ENCODE measurements around the gene MSMO1. TPM values are rescaled to one million over a fixed set of nuclear protein-coding genes. Genes with fewer than 3 reads are reported as not detected.

The MSMO1 gene
- polyA plus RNA-seq, 1 of the 3 experiments (the other 2 are of a cell fraction): 13.2 TPM

- Histone ChIP-seq H3K9me3 (no peaks in the 10 kb centered on the region), H3K4me2 (peak overlapping the region; percentile 89), H3K9ac (no peak overlapping the region), H3K79me2 (ENCODE audit: insufficient read depth) (no peaks in the 10 kb centered on the region), H3K27me3 (ENCODE audit: insufficient read depth) (no peaks in the 10 kb centered on the region; the same call in 1 of the 2 replicates), H2AFZ (ENCODE audit: low read depth) (peak overlapping the region; percentile 74; the same call in 1 of the 2 replicates), H3K9me2 (no peaks in the 10 kb centered on the region), H3F3A (replicated peaks; ENCODE audit: insufficient read depth) (no peaks in the 10 kb centered on the region), H4K20me1 (ENCODE audit: insufficient read depth) (no peaks in the 10 kb centered on the region), H3K4me1 (ENCODE audit: control insufficient read depth in 1 of 2, insufficient read depth in 2 of 2, low read depth in 1 of 2, low read length in 1 of 2) (peaks cover 0 to 10% of the 10 kb centered on the region in 2 experiments; a peak in 2 of 4 replicates), H3K4me3 (ENCODE audit: low read depth in 2 of 2, low read length in 1 of 2) (peak overlapping the region; percentile 63 to 72), H3K27ac (ENCODE audit: low read depth in 2 of 2, low read length in 1 of 2) (peak overlapping the region in 1 of 2 experiments; percentile 86; a peak in 2 of 4 replicates), H3K36me3 (replicated peaks in 1 of 2; ENCODE audit: control insufficient read depth in 1 of 2, insufficient read depth in 2 of 2, low read length in 1 of 2) (no peaks in the 10 kb centered on the region)
- ChIA-PET CTCF (interaction anchor here (0.9 to 5.7 kb wide), 17 partner anchors 10 to 265 kb away, joined by 3 to 32 read pairs (median 4); partner anchors contain the start of gene TMEM192), POLR2A (interaction anchor here (1.0 kb wide), 3 partner anchors 35 to 140 kb away, joined by 3 to 6 read pairs (median 3); partner anchors contain the start of gene MSMO1)
- DNase-seq: no peak
- no peak for TF ChIP-seq FOXJ3 (CRISPR knock-in tag; IDR thresholded peaks at IDR 0.05)
- no peak for TF ChIP-seq EZH2phosphoT487 (IDR thresholded peaks at IDR 0.05; ENCODE audit: borderline replicate concordance, low read depth)
- TF ChIP-seq GATA2 (CRISPR knock-in tag; IDR thresholded peaks at IDR 0.05): no peak
- no peak for TF ChIP-seq FOXM1 (IDR thresholded peaks at IDR 0.05; ENCODE audit: low read depth)
- no peak for TF ChIP-seq MAX (IDR thresholded peaks at IDR 0.05; ENCODE audit: low read depth)
- TF ChIP-seq EP300 (IDR thresholded peaks at IDR 0.05; ENCODE audit: borderline replicate concordance in 1 of 2, low read depth in 1 of 2, low read length in 1 of 2): no peak
- TF ChIP-seq MEF2A (IDR thresholded peaks at IDR 0.05; ENCODE audit: borderline replicate concordance, low read depth): no peak
- TF ChIP-seq NRF1 (IDR thresholded peaks at IDR 0.05; ENCODE audit: low read depth, low read length): no peak
- TF ChIP-seq SMC3 (IDR thresholded peaks at IDR 0.05; ENCODE audit: low read depth, low read length): no peak
- no peak for TF ChIP-seq REST (IDR thresholded peaks at IDR 0.05; ENCODE audit: low read depth, low read length)
- no peak for TF ChIP-seq USF1 (IDR thresholded peaks at IDR 0.05; ENCODE audit: borderline replicate concordance, low read depth)
- no peak for TF ChIP-seq JUND (IDR thresholded peaks at IDR 0.05)
- no peak for TF ChIP-seq NFIC (IDR thresholded peaks at IDR 0.05; ENCODE audit: borderline replicate concordance)
- 19% methylated on average over 1 of the region's 1 CpG for WGBS (ENCODE audit: low lambda C conversion rate)
These were observed 50.9 kb downstream of the MSMO1 start for GRCh38 chr4:165378398-165378744.

All from SK-N-SH (cell line).